Measurements from ENCODE around the gene NIM1K. TPM values are rescaled to one million over a fixed set of nuclear protein-coding genes. Genes with fewer than 3 reads are reported as not detected.

NIM1K gene
- total RNA-seq, 1 donor from 2014 or later: 0.51 TPM

DNA sequence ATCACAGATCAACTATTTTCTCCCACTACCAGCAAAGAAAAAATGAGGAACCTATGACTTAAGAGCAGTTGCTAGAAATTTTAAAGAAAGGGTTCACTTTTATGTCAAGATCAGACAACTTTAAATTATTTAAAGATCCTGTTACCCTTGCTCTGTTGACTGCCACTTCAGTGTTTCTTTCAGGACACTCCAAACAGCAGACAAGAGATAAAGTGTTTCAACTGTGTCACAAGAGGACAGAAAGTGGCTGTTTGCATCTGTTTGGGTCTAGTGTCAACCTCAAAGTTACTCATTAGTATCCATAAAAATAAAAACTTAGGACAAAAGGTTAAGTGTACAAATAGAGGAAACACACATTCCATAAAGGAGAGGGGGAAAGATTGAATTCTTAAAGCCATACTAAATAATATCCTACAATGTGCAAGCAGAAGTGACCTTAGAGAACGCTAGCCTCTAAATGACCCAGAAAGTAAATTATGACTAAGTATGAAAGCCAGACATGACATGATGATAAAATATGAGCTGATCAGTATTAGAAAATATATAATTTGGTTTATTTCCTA, 96.3 kb downstream of the NIM1K start:
- Mint-ChIP-seq H3K36me3 (ENCODE audit: low read depth) (peaks cover 66% of the 10 kb centered on the region), H3K9me3 (no peaks in the 10 kb centered on the region), H3K4me3 (no peak overlapping the region), H3K27me3 (no peaks in the 10 kb centered on the region), H3K4me1 (no peaks in the 10 kb centered on the region), H3K27ac (no peak overlapping the region)
- ChIA-PET CTCF (no interaction called here), POLR2A (no interaction called here)
- ATAC-seq (ENCODE audit: low read depth): no peak
- intact Hi-C loops (cut with micrococcal nuclease): no loop called here
- DNase-seq: no peak
- TF ChIP-seq, protein P1, sequence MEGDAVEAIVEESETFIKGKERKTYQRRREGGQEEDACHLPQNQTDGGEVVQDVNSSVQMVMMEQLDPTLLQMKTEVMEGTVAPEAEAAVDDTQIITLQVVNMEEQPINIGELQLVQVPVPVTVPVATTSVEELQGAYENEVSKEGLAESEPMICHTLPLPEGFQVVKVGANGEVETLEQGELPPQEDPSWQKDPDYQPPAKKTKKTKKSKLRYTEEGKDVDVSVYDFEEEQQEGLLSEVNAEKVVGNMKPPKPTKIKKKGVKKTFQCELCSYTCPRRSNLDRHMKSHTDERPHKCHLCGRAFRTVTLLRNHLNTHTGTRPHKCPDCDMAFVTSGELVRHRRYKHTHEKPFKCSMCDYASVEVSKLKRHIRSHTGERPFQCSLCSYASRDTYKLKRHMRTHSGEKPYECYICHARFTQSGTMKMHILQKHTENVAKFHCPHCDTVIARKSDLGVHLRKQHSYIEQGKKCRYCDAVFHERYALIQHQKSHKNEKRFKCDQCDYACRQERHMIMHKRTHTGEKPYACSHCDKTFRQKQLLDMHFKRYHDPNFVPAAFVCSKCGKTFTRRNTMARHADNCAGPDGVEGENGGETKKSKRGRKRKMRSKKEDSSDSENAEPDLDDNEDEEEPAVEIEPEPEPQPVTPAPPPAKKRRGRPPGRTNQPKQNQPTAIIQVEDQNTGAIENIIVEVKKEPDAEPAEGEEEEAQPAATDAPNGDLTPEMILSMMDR (IDR thresholded peaks at IDR 0.05): no peak

DNA sequence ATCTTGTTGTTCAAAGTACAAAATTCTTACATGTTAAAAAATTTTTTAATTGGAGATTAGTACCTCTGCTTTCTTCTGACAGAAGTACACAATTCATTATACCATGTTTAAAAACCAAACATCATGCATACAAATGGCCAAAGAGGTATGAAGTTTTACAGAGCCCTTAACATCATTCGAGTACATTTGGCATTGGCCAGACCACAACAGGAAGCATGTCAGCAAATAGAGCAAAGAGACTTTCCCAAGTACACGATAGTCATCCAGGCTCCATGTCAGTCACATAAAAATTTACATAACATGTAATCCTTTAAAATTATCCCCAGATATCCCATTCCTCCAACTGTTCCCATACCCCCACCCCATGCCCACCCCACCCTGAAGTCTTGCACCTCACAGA, 98.7 kb downstream of the NIM1K start:
- H3K9me3 Mint-ChIP-seq: no peaks in the 10 kb centered on the region
- H3K36me3 Mint-ChIP-seq (ENCODE audit: low read depth): peaks cover 90% of the 10 kb centered on the region
- no peak overlapping the region for H3K27ac Mint-ChIP-seq
- ChIA-PET CTCF (no interaction called here), POLR2A (interaction anchor here (1.0 kb wide), 1 partner anchor 193 kb away, joined by 3 read pairs; the partner anchor contains the start of gene TMEM267)
- DNase-seq (no peak), ATAC-seq (ENCODE audit: low read depth) (no peak)
- no peaks in the 10 kb centered on the region for H3K4me1 Mint-ChIP-seq
- H3K27me3 Mint-ChIP-seq: no peaks in the 10 kb centered on the region
- intact Hi-C loops (cut with micrococcal nuclease): no loop called here
- TF ChIP-seq, protein P1 (IDR thresholded peaks at IDR 0.05): no peak
- H3K4me3 Mint-ChIP-seq: no peak overlapping the region

DNA sequence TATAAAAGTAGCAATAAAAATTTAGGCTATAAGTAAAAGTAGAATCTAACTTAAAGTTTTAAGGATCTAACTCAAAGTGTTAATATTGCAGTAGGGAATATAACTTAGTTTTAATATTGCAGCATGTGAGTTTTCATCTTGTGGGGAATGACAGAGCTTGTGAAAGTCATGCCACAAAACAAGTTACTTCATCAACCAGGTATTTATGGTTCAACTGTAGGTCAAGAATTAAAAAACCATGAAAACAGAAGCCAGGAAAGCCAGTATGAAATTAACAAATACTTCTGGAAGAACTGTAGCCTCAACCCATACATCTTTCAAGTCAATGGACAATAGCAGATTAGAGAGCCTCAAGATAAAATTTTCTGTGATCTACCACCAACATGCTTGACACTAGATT, 102.2 kb downstream of the NIM1K start:
- Mint-ChIP-seq H3K36me3 (ENCODE audit: low read depth) (peaks cover 92% of the 10 kb centered on the region), H3K4me1 (no peaks in the 10 kb centered on the region), H3K9me3 (no peaks in the 10 kb centered on the region), H3K4me3 (no peak overlapping the region), H3K27me3 (no peaks in the 10 kb centered on the region), H3K27ac (no peak overlapping the region)
- ATAC-seq (ENCODE audit: low read depth) (no peak), DNase-seq (no peak)
- intact Hi-C loops (cut with micrococcal nuclease): loop anchor here (2.0 kb wide), 1 partner anchor 19 kb away; the partner anchor contains the start of gene HMGCS1
- CTCF ChIA-PET: no interaction called here
- POLR2A ChIA-PET: interaction anchor here (1.2 kb wide), 1 partner anchor 190 kb away, joined by 4 read pairs; the partner anchor contains the start of gene TMEM267
- TF ChIP-seq, protein P1 (IDR thresholded peaks at IDR 0.05): no peak

DNA sequence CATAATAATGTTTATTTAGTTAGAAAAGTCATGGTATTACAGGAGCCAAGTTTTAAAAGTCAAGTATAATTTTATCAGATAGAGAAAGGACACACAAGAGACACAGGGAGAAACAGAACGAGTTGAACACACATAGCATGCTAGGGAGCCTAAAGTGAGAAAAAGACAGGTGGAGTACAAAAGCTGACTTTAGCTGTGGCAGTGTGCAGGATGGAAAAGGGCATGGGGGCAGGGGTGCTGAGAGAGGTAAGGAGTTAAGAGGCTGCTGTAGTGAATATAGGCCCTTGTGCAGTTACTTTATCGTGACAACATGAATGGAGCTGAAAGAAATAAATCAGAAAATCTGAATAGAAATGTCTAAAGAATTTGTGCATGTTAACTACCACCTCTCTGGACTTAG, 103.2 kb downstream of the NIM1K start:
- Mint-ChIP-seq H3K9me3 (no peaks in the 10 kb centered on the region), H3K36me3 (ENCODE audit: low read depth) (peaks cover 93% of the 10 kb centered on the region), H3K27me3 (no peaks in the 10 kb centered on the region), H3K4me1 (no peaks in the 10 kb centered on the region), H3K4me3 (no peak overlapping the region), H3K27ac (no peak overlapping the region)
- ChIA-PET POLR2A (no interaction called here), CTCF (interaction anchor here (1.0 kb wide), 1 partner anchor 386 kb away, joined by 3 read pairs; no protein-coding TSS in a partner anchor)
- intact Hi-C loops (cut with micrococcal nuclease): loop anchor here (2.0 kb wide), 1 partner anchor 18 kb away; the partner anchor contains the start of gene HMGCS1
- ATAC-seq (ENCODE audit: low read depth): no peak
- DNase-seq: no peak
- TF ChIP-seq, protein P1 (IDR thresholded peaks at IDR 0.05): no peak

DNA sequence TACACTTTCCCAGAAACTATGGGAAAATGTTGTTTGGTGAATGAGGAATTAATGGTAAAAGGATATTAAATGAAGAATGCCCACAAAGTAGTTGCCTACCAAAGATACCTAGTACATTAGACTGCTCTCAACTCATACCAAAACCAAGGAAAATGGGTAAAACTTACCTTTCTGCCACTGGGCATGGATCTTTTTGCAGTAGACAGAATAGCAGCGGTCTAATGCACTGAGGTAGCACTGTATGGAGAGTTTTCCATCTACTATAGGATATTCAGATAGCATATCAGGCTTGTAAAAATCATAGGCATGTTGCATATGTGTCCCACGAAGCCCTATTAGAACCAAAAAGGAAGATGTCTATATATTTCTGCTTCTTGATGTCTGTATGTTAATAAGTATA, 104.8 kb downstream of the NIM1K start:
- TF ChIP-seq, protein P1 (IDR thresholded peaks at IDR 0.05): no peak
- ATAC-seq (ENCODE audit: low read depth) (no peak), DNase-seq (no peak)
- peaks cover 9% of the 10 kb centered on the region for H3K4me1 Mint-ChIP-seq
- no peaks in the 10 kb centered on the region for H3K27me3 Mint-ChIP-seq
- intact Hi-C loops (cut with micrococcal nuclease): no loop called here
- H3K9me3 Mint-ChIP-seq: no peaks in the 10 kb centered on the region
- ChIA-PET POLR2A (no interaction called here), CTCF (no interaction called here)
- H3K27ac Mint-ChIP-seq: no peak overlapping the region
- H3K4me3 Mint-ChIP-seq: no peak overlapping the region
- peaks cover 93% of the 10 kb centered on the region for H3K36me3 Mint-ChIP-seq (ENCODE audit: low read depth)
